SK-N-SH (cell line): ENCODE results near the gene PCDHGB4. TPM values are rescaled to one million over a fixed set of nuclear protein-coding genes. Genes with fewer than 3 reads are reported as not detected.
"Not testable (repeated sequence)": the region's sequence is repeated elsewhere in the genome, so short reads cannot be mapped to it uniquely, and the experiment has no call there.

Experiments used
- CTCF ChIA-PET: fragments of 300-600, 350-600 bp; formaldehyde crosslinking; extraction: SDS; loops from one replicate; lab custom pipeline; 2021; lab: Yijun Ruan, JAX
- POLR2A ChIA-PET: fragments of 350-600 bp; sonication (Branson Sonifier 250); formaldehyde crosslinking; extraction: SDS; loops from one replicate; lab custom pipeline; 2020; ENCODE audit warnings: antibody characterized with exemption, inconsistent platforms; lab: Yijun Ruan, JAX
- DNase-seq: peaks from one replicate; pipeline ENCODE4 v3.0.0; 2012
- H2AFZ ChIP-seq: fragments of 200-600 bp; sonication (generic); 2 replicates; pipeline ENCODE4 v1.8.1; 2016; ENCODE audit warnings: antibody characterized with exemption, mild to moderate bottlenecking, low read depth
- H3F3A ChIP-seq: fragments of 200-600 bp; sonication (generic); replicated peaks from 2 replicates; pipeline ENCODE3; 2016; ENCODE audit warnings: antibody characterized with exemption, mild to moderate bottlenecking; ENCODE audit not compliant: insufficient read depth
- H3K27ac ChIP-seq, 2 experiments: fragments of 200-500 bp in 1 of 2; fragments of 200-600 bp in 1 of 2; sonication (Bioruptor generic) in 1 of 2; sonication (generic), shearing (Covaris generic) in 1 of 2; 2 replicates each; pipeline versions ENCODE4 v1.5.1 to v1.6.1; 2014 to 2016; ENCODE audit warnings: low read depth in 2 of 2, inconsistent platforms in 1 of 2, low read length in 1 of 2, mild to moderate bottlenecking in 1 of 2, mixed read lengths in 1 of 2
- H3K27me3 ChIP-seq: fragments of 200-600 bp; sonication (generic), shearing (Covaris generic); 2 replicates; pipeline ENCODE4 v1.6.1; 2016; ENCODE audit warnings: mixed run types; ENCODE audit not compliant: insufficient read depth
- H3K36me3 ChIP-seq, 2 experiments: fragments of 200-500 bp in 1 of 2; fragments of 200-600 bp in 1 of 2; sonication (Bioruptor generic) in 1 of 2; sonication (generic) in 1 of 2; replicated peaks in 1 of 2; 2 replicates each; pipeline versions ENCODE3 to v1.5.1; 2014 to 2016; ENCODE audit warnings: low read length in 1 of 2, mild to moderate bottlenecking in 1 of 2; ENCODE audit not compliant: insufficient read depth in 2 of 2, control insufficient read depth in 1 of 2
- H3K4me1 ChIP-seq, 2 experiments: fragments of 200-500 bp in 1 of 2; fragments of 200-600 bp in 1 of 2; sonication (Bioruptor generic) in 1 of 2; sonication (generic), shearing (Covaris generic) in 1 of 2; 2 replicates each; pipeline versions ENCODE4 v1.5.1 to v1.6.1; 2014 to 2016; ENCODE audit warnings: low read depth in 1 of 2, low read length in 1 of 2, mixed run types in 1 of 2; ENCODE audit not compliant: insufficient read depth in 2 of 2, control insufficient read depth in 1 of 2
- H3K4me2 ChIP-seq: fragments of 200-600 bp; sonication (generic), shearing (Covaris generic); 2 replicates; pipeline ENCODE4 v1.6.1; 2017; ENCODE audit warnings: mixed run types
- H3K4me3 ChIP-seq, 2 experiments: fragments of 200-500 bp in 1 of 2; fragments of 200-600 bp in 1 of 2; sonication (Bioruptor generic) in 1 of 2; sonication (generic), shearing (Covaris generic) in 1 of 2; 2 replicates each; pipeline versions ENCODE4 v1.5.1 to v1.8.1; 2014 to 2016; ENCODE audit warnings: low read depth in 2 of 2, inconsistent platforms in 1 of 2, low read length in 1 of 2, mild to moderate bottlenecking in 1 of 2, mixed read lengths in 1 of 2, moderate library complexity in 1 of 2
- H3K79me2 ChIP-seq: fragments of 200-600 bp; sonication (generic); 2 replicates; pipeline ENCODE4 v1.8.1; 2017; ENCODE audit warnings: mild to moderate bottlenecking; ENCODE audit not compliant: insufficient read depth
- H3K9ac ChIP-seq: fragments of 200-600 bp; sonication (generic); 2 replicates; pipeline ENCODE4 v1.6.1; 2017; ENCODE audit warnings: mixed run types
- H3K9me2 ChIP-seq: fragments of 200-600 bp; sonication (generic); 2 replicates; pipeline ENCODE4 v1.6.1; 2017; ENCODE audit warnings: mixed run types
- H3K9me3 ChIP-seq: fragments of 200-600 bp; sonication (generic); 2 replicates; pipeline ENCODE4 v1.6.1; 2017; ENCODE audit warnings: mixed run types, mild to moderate bottlenecking, moderate library complexity
- H4K20me1 ChIP-seq: fragments of 200-600 bp; sonication (generic); 2 replicates; pipeline ENCODE4 v1.6.1; 2017; ENCODE audit warnings: mild to moderate bottlenecking, mixed run types; ENCODE audit not compliant: insufficient read depth
- EZH2phosphoT487 ChIP-seq: fragments of 200-600 bp; sonication (generic); IDR thresholded peaks from 2 replicates; pipeline ENCODE4 v1.6.1; 2017; ENCODE audit warnings: low read depth, mixed run types, mild to moderate bottlenecking, antibody characterized with exemption, moderate library complexity, borderline replicate concordance
- FOSL2 ChIP-seq: IDR thresholded peaks from 2 replicates; pipeline ENCODE4 v1.4.0; 2012; ENCODE audit warnings: low read depth, mild to moderate bottlenecking, moderate library complexity, borderline replicate concordance
- FOXJ3 ChIP-seq: sonication (generic); formaldehyde crosslinking; IDR thresholded peaks from 2 replicates; pipeline ENCODE4 v1.5.1; 2020; ENCODE audit warnings: mild to moderate bottlenecking, missing genetic modification reagents
- FOXM1 ChIP-seq: IDR thresholded peaks from 2 replicates; pipeline ENCODE4 v1.4.0; 2012; ENCODE audit warnings: low read depth, mild to moderate bottlenecking
- GABPA ChIP-seq: IDR thresholded peaks from 2 replicates; pipeline ENCODE4 v1.4.0; 2012; ENCODE audit warnings: low read depth, mild to moderate bottlenecking
- JUND ChIP-seq: IDR thresholded peaks from 2 replicates; pipeline ENCODE4 v1.4.0; 2012
- MEF2A ChIP-seq: IDR thresholded peaks from 2 replicates; pipeline ENCODE4 v1.4.0; 2012; ENCODE audit warnings: low read depth, borderline replicate concordance
- POLR2AphosphoS5 ChIP-seq: IDR thresholded peaks from 2 replicates; pipeline ENCODE4 v1.6.1; 2012; ENCODE audit warnings: low read depth, low read length
- RAD21 ChIP-seq: IDR thresholded peaks from 2 replicates; pipeline ENCODE4 v1.6.1; 2012; ENCODE audit warnings: mild to moderate bottlenecking, low read length
- RFX5 ChIP-seq: IDR thresholded peaks from 2 replicates; pipeline ENCODE4 v1.6.1; 2012; ENCODE audit warnings: mild to moderate bottlenecking, improper control_type of control experiment, low read length
- RXRA ChIP-seq: IDR thresholded peaks from 2 replicates; pipeline ENCODE4 v1.4.0; 2012; ENCODE audit warnings: low read depth, mild to moderate bottlenecking, borderline replicate concordance
- SMC3 ChIP-seq: IDR thresholded peaks from 2 replicates; pipeline ENCODE4 v1.6.1; 2012; ENCODE audit warnings: low read depth, low read length, improper control_type of control experiment
- TAF1 ChIP-seq: IDR thresholded peaks from 2 replicates; pipeline ENCODE4 v1.6.1; 2012; ENCODE audit warnings: low read depth, mild to moderate bottlenecking, low read length, moderate library complexity, borderline replicate concordance
- TCF12 ChIP-seq: IDR thresholded peaks from 2 replicates; pipeline ENCODE4 v1.4.0; 2012
- WGBS: methylation state at CpG from one replicate; pipeline ENCODE4 v1.1.6; 2017; ENCODE audit warnings: low lambda C conversion rate; 5-methylcytosine and 5-hydroxymethylcytosine counted together
- polyA plus RNA-seq, 3 experiments: library from polyadenylated mRNA; depleted of rRNA; stranded (reverse); fragments of >200 nt; gene quantifications; 2 replicates each; pipeline ENCODE4 v1.2.3, GENCODE V29; 2012
- TF ChIP-seq, protein P1 (sequence below): fragments of 200-600 bp; sonication (generic); IDR thresholded peaks from 2 replicates; pipeline ENCODE4 v1.6.1; 2017; ENCODE audit warnings: antibody characterized with exemption, mild to moderate bottlenecking, moderate library complexity
- TF ChIP-seq, protein P2 (sequence below): IDR thresholded peaks from 2 replicates; pipeline ENCODE4 v1.4.0; 2012; ENCODE audit warnings: low read depth, borderline replicate concordance
- TF ChIP-seq, protein P3 (sequence below): fragments of 150-350 bp; IDR thresholded peaks from 2 replicates; pipeline ENCODE4 v1.6.1; 2017; ENCODE audit warnings: antibody characterized with exemption, low read length, low read depth, borderline replicate concordance
- TF ChIP-seq, protein P4 (sequence below): IDR thresholded peaks from 2 replicates; pipeline ENCODE4; 2012

Gene PCDHGB4
- polyA plus RNA-seq, 1 of the 3 experiments (the other 2 are of a cell fraction): 0.64 TPM

DNA sequence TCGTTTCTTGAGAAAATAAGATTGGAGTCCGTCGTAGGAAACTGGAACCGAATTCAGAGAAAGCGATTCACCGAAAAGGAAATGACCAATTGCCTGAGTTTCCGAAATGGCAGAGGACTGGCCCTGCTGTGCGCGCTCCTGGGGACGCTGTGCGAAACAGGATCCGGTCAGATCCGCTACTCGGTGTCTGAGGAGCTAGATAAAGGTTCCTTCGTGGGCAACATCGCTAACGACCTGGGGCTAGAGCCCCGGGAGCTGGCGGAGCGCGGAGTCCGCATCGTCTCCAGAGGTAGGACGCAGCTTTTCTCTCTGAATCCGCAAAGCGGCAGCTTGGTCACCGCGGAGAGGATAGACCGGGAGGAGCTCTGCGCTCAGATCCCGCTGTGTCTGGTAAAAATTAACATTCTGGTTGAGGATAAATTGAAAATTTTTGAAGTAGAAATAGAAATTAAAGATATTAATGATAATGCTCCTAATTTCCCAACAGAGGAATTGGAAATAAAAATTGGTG lies 43.5 kb upstream of the PCDHGB4 start:
- no peaks in the 10 kb centered on the region for H3K36me3 ChIP-seq
- no peaks in the 10 kb centered on the region for H3K9me2 ChIP-seq
- no peak for DNase-seq
- H4K20me1 ChIP-seq: no peaks in the 10 kb centered on the region
- H3K9me3 ChIP-seq: no peaks in the 10 kb centered on the region
- 64% methylated on average over 31 of the region's 31 CpGs for WGBS
- no peaks in the 10 kb centered on the region for H3K79me2 ChIP-seq
- ChIA-PET POLR2A (no interaction called here), CTCF (interaction anchor here (0.7 to 2.0 kb wide), 5 partner anchors 14 to 220 kb away, joined by 3 to 8 read pairs (median 3); partner anchors contain the start of genes PCDHGA1, PCDHGA7 and PCDHGB7)
- no peak overlapping the region for H3K27ac ChIP-seq
- H3K4me1 ChIP-seq: no peaks in the 10 kb centered on the region
- no peak overlapping the region; a peak in 1 of 4 replicates for H3K4me3 ChIP-seq
- H3F3A ChIP-seq: no peaks in the 10 kb centered on the region
- H3K9ac ChIP-seq: no peak overlapping the region
- TF ChIP-seq, protein P1, sequence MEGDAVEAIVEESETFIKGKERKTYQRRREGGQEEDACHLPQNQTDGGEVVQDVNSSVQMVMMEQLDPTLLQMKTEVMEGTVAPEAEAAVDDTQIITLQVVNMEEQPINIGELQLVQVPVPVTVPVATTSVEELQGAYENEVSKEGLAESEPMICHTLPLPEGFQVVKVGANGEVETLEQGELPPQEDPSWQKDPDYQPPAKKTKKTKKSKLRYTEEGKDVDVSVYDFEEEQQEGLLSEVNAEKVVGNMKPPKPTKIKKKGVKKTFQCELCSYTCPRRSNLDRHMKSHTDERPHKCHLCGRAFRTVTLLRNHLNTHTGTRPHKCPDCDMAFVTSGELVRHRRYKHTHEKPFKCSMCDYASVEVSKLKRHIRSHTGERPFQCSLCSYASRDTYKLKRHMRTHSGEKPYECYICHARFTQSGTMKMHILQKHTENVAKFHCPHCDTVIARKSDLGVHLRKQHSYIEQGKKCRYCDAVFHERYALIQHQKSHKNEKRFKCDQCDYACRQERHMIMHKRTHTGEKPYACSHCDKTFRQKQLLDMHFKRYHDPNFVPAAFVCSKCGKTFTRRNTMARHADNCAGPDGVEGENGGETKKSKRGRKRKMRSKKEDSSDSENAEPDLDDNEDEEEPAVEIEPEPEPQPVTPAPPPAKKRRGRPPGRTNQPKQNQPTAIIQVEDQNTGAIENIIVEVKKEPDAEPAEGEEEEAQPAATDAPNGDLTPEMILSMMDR: 0 out of 2 replicates have a peak, but pooled peaks have one; percentile 4
- no peak for TF ChIP-seq RFX5
- H3K4me2 ChIP-seq: no peak overlapping the region
- H3K27me3 ChIP-seq: no peaks in the 10 kb centered on the region
- H2AFZ ChIP-seq: peak overlapping the region; percentile 50; the same call in 1 of the 2 replicates

DNA sequence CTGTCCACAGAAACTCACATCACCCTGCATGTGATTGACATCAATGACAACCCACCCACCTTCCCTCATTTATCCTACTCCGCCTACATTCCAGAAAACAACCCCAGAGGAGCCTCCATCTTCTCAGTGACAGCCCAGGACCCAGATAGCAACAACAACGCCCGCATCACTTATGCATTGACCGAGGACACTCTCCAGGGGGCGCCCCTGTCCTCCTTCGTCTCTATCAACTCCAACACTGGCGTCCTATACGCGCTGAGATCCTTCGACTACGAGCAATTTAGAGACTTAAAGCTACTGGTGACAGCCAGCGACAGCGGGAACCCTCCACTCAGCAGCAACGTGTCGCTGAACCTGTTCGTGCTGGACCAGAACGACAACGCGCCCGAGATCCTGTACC lies 42.2 kb upstream of the PCDHGB4 start:
- Histone ChIP-seq H3F3A (no peaks in the 10 kb centered on the region), H3K4me1 (no peaks in the 10 kb centered on the region), H3K9me2 (no peaks in the 10 kb centered on the region), H3K27ac (no peak overlapping the region), H4K20me1 (no peaks in the 10 kb centered on the region), H3K4me2 (no peak overlapping the region), H2AFZ (no peak overlapping the region), H3K79me2 (no peaks in the 10 kb centered on the region), H3K36me3 (no peaks in the 10 kb centered on the region), H3K4me3 (no peak overlapping the region), H3K9me3 (no peaks in the 10 kb centered on the region), H3K9ac (no peak overlapping the region), H3K27me3 (no peaks in the 10 kb centered on the region)
- ChIA-PET CTCF (no interaction called here), POLR2A (no interaction called here)
- 81% methylated on average over 19 of the region's 20 CpGs for WGBS
- no peak for DNase-seq
- no peak for TF ChIP-seq MEF2A
- TF ChIP-seq, protein P2, sequence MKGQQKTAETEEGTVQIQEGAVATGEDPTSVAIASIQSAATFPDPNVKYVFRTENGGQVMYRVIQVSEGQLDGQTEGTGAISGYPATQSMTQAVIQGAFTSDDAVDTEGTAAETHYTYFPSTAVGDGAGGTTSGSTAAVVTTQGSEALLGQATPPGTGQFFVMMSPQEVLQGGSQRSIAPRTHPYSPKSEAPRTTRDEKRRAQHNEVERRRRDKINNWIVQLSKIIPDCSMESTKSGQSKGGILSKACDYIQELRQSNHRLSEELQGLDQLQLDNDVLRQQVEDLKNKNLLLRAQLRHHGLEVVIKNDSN: no peak
- no peak for TF ChIP-seq SMC3
- TF ChIP-seq EZH2phosphoT487: no peak
- TF ChIP-seq TCF12: no peak
- TF ChIP-seq JUND: no peak
- TF ChIP-seq POLR2AphosphoS5: no peak
- TF ChIP-seq TAF1: no peak
- TF ChIP-seq, protein P3, sequence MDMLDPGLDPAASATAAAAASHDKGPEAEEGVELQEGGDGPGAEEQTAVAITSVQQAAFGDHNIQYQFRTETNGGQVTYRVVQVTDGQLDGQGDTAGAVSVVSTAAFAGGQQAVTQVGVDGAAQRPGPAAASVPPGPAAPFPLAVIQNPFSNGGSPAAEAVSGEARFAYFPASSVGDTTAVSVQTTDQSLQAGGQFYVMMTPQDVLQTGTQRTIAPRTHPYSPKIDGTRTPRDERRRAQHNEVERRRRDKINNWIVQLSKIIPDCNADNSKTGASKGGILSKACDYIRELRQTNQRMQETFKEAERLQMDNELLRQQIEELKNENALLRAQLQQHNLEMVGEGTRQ: no peak
- no peak for TF ChIP-seq FOSL2
- no peak for TF ChIP-seq RAD21
- no peak for TF ChIP-seq FOXM1
- TF ChIP-seq GABPA: no peak
- no peak for TF ChIP-seq RXRA
- TF ChIP-seq FOXJ3 (CRISPR knock-in tag): no peak
- TF ChIP-seq, protein P4, sequence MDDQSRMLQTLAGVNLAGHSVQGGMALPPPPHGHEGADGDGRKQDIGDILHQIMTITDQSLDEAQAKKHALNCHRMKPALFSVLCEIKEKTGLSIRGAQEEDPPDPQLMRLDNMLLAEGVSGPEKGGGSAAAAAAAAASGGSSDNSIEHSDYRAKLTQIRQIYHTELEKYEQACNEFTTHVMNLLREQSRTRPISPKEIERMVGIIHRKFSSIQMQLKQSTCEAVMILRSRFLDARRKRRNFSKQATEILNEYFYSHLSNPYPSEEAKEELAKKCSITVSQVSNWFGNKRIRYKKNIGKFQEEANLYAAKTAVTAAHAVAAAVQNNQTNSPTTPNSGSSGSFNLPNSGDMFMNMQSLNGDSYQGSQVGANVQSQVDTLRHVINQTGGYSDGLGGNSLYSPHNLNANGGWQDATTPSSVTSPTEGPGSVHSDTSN: no peak
- TF ChIP-seq RFX5: no peak

DNA sequence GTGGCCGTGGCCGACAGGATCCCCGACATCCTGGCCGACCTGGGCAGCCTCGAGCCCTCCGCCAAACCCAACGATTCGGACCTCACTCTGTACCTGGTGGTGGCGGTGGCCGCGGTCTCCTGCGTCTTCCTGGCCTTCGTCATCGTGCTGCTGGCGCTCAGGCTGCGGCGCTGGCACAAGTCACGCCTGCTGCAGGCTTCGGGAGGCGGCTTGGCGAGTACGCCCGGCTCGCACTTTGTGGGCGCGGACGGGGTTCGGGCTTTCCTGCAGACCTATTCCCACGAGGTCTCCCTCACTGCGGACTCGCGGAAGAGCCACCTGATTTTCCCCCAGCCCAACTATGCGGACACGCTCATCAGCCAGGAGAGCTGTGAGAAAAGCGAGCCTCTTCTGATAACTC lies 41.5 kb upstream of the PCDHGB4 start:
- H3K79me2 ChIP-seq, H3K9me2 ChIP-seq, H4K20me1 ChIP-seq, H3K4me2 ChIP-seq, H3K9ac ChIP-seq, H2AFZ ChIP-seq, POLR2A ChIA-PET, H3K27me3 ChIP-seq, H3K9me3 ChIP-seq, DNase-seq, H3F3A ChIP-seq, H3K36me3 ChIP-seq, H3K4me3 ChIP-seq, H3K4me1 ChIP-seq, H3K27ac ChIP-seq: not testable (repeated sequence)
- WGBS: 76% methylated on average over 9 of the region's 35 CpGs
- CTCF ChIA-PET: interaction anchor here (1.6 kb wide), 1 partner anchor 212 kb away, joined by 3 read pairs; no protein-coding TSS in a partner anchor
